ENCODE measurements around the gene MAPK10. TPM values are rescaled to one million over a fixed set of nuclear protein-coding genes. Genes with fewer than 3 reads are reported as not detected.

Gene MAPK10
- total RNA-seq, 1 experiment from 2014 or later, result 6.8 TPM

- intact Hi-C loops (cut with micrococcal nuclease; ENCODE audit: unreplicated experiment), result no loop called here
- Histone ChIP-seq H3K27ac (ENCODE audit: low read depth, low read length, poor library complexity, severe bottlenecking) (no peak overlapping the region), H3K9me3 (ENCODE audit: low read depth, low read length, poor library complexity, severe bottlenecking) (no peaks in the 10 kb centered on the region), H3K36me3 (ENCODE audit: insufficient read depth, low read length, poor library complexity, severe bottlenecking) (no peaks in the 10 kb centered on the region), H3K27me3 (replicated peaks; ENCODE audit: insufficient read depth, low read depth, low read length, poor library complexity) (no peaks in the 10 kb centered on the region), H3K4me3 (ENCODE audit: low read depth, low read length, poor library complexity, severe bottlenecking) (no peak overlapping the region), H3K4me1 (ENCODE audit: insufficient read depth, low read length, poor library complexity, severe bottlenecking) (no peaks in the 10 kb centered on the region)
- ChIA-PET CTCF (no interaction called here), POLR2A (ENCODE audit: low non-redundant PET) (no interaction called here)
- no peak for DNase-seq (ENCODE audit: low spot score)
- TF ChIP-seq CTCF (conservative IDR thresholded peaks at IDR 0.05; ENCODE audit: low read depth, low read length) (no peak), EZH2 (IDR thresholded peaks at IDR 0.05; ENCODE audit: borderline replicate concordance, low read depth, low read length, poor library complexity, severe bottlenecking) (no peak)
- BruUV-seq (replicated peaks), result no TSS peak
Observed at GRCh38 chr4:86054286-86055032, 305.4 kb downstream of the MAPK10 start.

GRCh38 chr4:86050496-86050895 lies 309.4 kb downstream of the MAPK10 start:
- BruUV-seq (replicated peaks), result no TSS peak
- Histone ChIP-seq H3K36me3 (ENCODE audit: insufficient read depth, low read length, poor library complexity, severe bottlenecking) (no peaks in the 10 kb centered on the region), H3K4me1 (ENCODE audit: insufficient read depth, low read length, poor library complexity, severe bottlenecking) (no peaks in the 10 kb centered on the region), H3K4me3 (ENCODE audit: low read depth, low read length, poor library complexity, severe bottlenecking) (no peak overlapping the region), H3K27me3 (replicated peaks; ENCODE audit: insufficient read depth, low read depth, low read length, poor library complexity) (no peaks in the 10 kb centered on the region), H3K27ac (ENCODE audit: low read depth, low read length, poor library complexity, severe bottlenecking) (no peak overlapping the region), H3K9me3 (ENCODE audit: low read depth, low read length, poor library complexity, severe bottlenecking) (no peaks in the 10 kb centered on the region)
- DNase-seq (ENCODE audit: low spot score), result no peak
- CTCF ChIA-PET, result no interaction called here
- POLR2A ChIA-PET (ENCODE audit: low non-redundant PET), result no interaction called here
- intact Hi-C loops (cut with micrococcal nuclease; ENCODE audit: unreplicated experiment), result no loop called here
- TF ChIP-seq CTCF (conservative IDR thresholded peaks at IDR 0.05; ENCODE audit: low read depth, low read length) (no peak), EZH2 (IDR thresholded peaks at IDR 0.05; ENCODE audit: borderline replicate concordance, low read depth, low read length, poor library complexity, severe bottlenecking) (no peak)

GRCh38 chr4:86048426-86048825 lies 311.4 kb downstream of the MAPK10 start:
- Histone ChIP-seq H3K4me1 (ENCODE audit: insufficient read depth, low read length, poor library complexity, severe bottlenecking) (no peaks in the 10 kb centered on the region), H3K9me3 (ENCODE audit: low read depth, low read length, poor library complexity, severe bottlenecking) (no peaks in the 10 kb centered on the region), H3K27me3 (replicated peaks; ENCODE audit: insufficient read depth, low read depth, low read length, poor library complexity) (no peaks in the 10 kb centered on the region), H3K4me3 (ENCODE audit: low read depth, low read length, poor library complexity, severe bottlenecking) (no peak overlapping the region), H3K36me3 (ENCODE audit: insufficient read depth, low read length, poor library complexity, severe bottlenecking) (no peaks in the 10 kb centered on the region), H3K27ac (ENCODE audit: low read depth, low read length, poor library complexity, severe bottlenecking) (no peak overlapping the region)
- no peak for DNase-seq (ENCODE audit: low spot score)
- ChIA-PET CTCF (no interaction called here), POLR2A (ENCODE audit: low non-redundant PET) (no interaction called here)
- no peak for TF ChIP-seq EZH2 (IDR thresholded peaks at IDR 0.05; ENCODE audit: borderline replicate concordance, low read depth, low read length, poor library complexity, severe bottlenecking)
- TF ChIP-seq CTCF (conservative IDR thresholded peaks at IDR 0.05; ENCODE audit: low read depth, low read length), result no peak
- BruUV-seq (replicated peaks), result no TSS peak
- intact Hi-C loops (cut with micrococcal nuclease; ENCODE audit: unreplicated experiment), result loop anchor here (10.0 kb wide), 2 partner anchors 294 to 964 kb away; no protein-coding TSS in a partner anchor
